Stimulated activated CD4-positive, alpha-beta T cell treated with anti-CD3 and anti-CD28 coated beads, TNF-alpha, amount 100 ng/mL, for 48 hours (primary cell): ENCODE results near the gene SLC37A2.

ENCODE experiments used
- DNase-seq, 3 donors: peaks; one replicate each; pipeline ENCODE4 v3.0.0-alpha.2; 2020; ENCODE audit warnings: low read depth in 3 of 3

SLC37A2 gene

GRCh38 chr11:125071435-125071834 lies 8.3 kb downstream of the SLC37A2 start:
- no peak for DNase-seq

GRCh38 chr11:125071846-125072217 lies 8.7 kb downstream of the SLC37A2 start:
- DNase-seq, result no peak

GRCh38 chr11:125072218-125072960 lies 9.3 kb downstream of the SLC37A2 start:
- DNase-seq, result no peak

GRCh38 chr11:125072961-125073590 lies 10.0 kb downstream of the SLC37A2 start:
- DNase-seq, result no peak

GRCh38 chr11:125073616-125074483 lies 10.7 kb downstream of the SLC37A2 start:
- no peak for DNase-seq

- no peak for DNase-seq
These were observed 11.6 kb downstream of the SLC37A2 start for GRCh38 chr11:125074511-125075241.

GRCh38 chr11:125075242-125075625 lies 12.1 kb downstream of the SLC37A2 start:
- DNase-seq, result no peak

- DNase-seq, result no peak
These were observed 12.8 kb downstream of the SLC37A2 start for GRCh38 chr11:125075900-125076317.

- DNase-seq, result no peak
These were observed 13.4 kb downstream of the SLC37A2 start for GRCh38 chr11:125076378-125076945.

GRCh38 chr11:125078016-125078415 lies 14.9 kb downstream of the SLC37A2 start:
- no peak for DNase-seq

GRCh38 chr11:125078516-125079140 lies 15.5 kb downstream of the SLC37A2 start:
- no peak for DNase-seq

GRCh38 chr11:125079151-125079877 lies 16.2 kb downstream of the SLC37A2 start:
- no peak for DNase-seq

- no peak for DNase-seq
These were observed 16.9 kb downstream of the SLC37A2 start for GRCh38 chr11:125079878-125080530.

- no peak for DNase-seq
These were observed 17.4 kb downstream of the SLC37A2 start for GRCh38 chr11:125080531-125080911.

- no peak for DNase-seq
These were observed 18.1 kb downstream of the SLC37A2 start for GRCh38 chr11:125081098-125081798.

GRCh38 chr11:125082040-125082439 lies 18.9 kb downstream of the SLC37A2 start:
- no peak for DNase-seq

- no peak for DNase-seq
These were observed 19.7 kb downstream of the SLC37A2 start for GRCh38 chr11:125082611-125083311.

- no peak for DNase-seq
These were observed 20.4 kb downstream of the SLC37A2 start for GRCh38 chr11:125083312-125084056.
